ENCODE measurements around the gene RHOG.
A peak's percentile ranks its signal among the peaks of the same experiment; 100 is the strongest.
"Not testable (repeated sequence)": the region's sequence is repeated elsewhere in the genome, so short reads cannot be mapped to it uniquely, and the experiment has no call there.

RHOG gene

DNA sequence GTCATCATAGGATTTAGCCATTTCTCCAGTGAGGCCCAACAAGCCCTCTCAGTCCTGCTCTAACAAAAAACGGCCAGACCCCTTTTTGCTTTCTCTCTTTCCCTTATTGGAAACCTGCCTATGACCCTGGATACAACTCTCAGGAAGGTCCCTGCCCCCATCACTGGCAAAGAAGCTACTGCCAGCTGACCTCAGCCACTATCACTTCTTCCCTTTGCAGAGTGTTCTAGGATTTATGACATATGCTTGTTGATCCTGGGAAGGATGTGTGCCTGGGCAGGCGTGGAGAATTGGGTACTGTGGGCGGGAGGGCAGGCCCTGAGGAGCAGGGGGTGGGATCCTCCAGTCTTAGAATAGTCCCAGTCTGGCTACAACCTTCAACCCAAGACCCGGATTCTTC is 24.9 kb downstream of the RHOG start:
- WGBS (ENCODE audit: insufficient coverage) = 83% methylated on average over 2 of the region's 4 CpGs
- POLR2A ChIA-PET = no interaction called here
- Histone ChIP-seq H3K27ac (ENCODE audit: insufficient read depth in 1 of 2, low read depth in 1 of 2, low read length in 2 of 2, poor library complexity in 1 of 2, severe bottlenecking in 2 of 2) (no peak overlapping the region), H3K9me3 (ENCODE audit: control extremely low read depth in 1 of 5, control insufficient read depth in 4 of 5, insufficient read depth in 2 of 5, low read depth in 1 of 5, low read length in 4 of 5) (no peaks in the 10 kb centered on the region), H3K4me1 (ENCODE audit: control extremely low read depth in 1 of 4, control insufficient read depth in 4 of 4, insufficient read depth in 4 of 4, low read length in 3 of 4) (peaks cover 0 to 10% (median 5%) of the 10 kb centered on the region in 4 experiments), H3K36me3 (ENCODE audit: control insufficient read depth in 4 of 4, insufficient read depth in 4 of 4, low read length in 3 of 4) (peaks cover 0 to 19% (median 7%) of the 10 kb centered on the region in 4 experiments), H3K27me3 (replicated peaks in 2 of 5; ENCODE audit: control insufficient read depth in 4 of 5, insufficient read depth in 5 of 5, low read length in 4 of 5) (no peaks in the 10 kb centered on the region), H3K4me3 (ENCODE audit: control insufficient read depth in 1 of 7, extremely low read depth in 1 of 7, insufficient read depth in 4 of 7, low read depth in 2 of 7, low read length in 6 of 7) (no peak overlapping the region)
- DNase-seq = no peak
- CTCF ChIA-PET = interaction anchor here (1.4 to 11.9 kb wide), 6 partner anchors 4 to 257 kb away, joined by 4 to 266 read pairs (median 72); partner anchors contain the start of genes PGAP2 and RHOG

DNA sequence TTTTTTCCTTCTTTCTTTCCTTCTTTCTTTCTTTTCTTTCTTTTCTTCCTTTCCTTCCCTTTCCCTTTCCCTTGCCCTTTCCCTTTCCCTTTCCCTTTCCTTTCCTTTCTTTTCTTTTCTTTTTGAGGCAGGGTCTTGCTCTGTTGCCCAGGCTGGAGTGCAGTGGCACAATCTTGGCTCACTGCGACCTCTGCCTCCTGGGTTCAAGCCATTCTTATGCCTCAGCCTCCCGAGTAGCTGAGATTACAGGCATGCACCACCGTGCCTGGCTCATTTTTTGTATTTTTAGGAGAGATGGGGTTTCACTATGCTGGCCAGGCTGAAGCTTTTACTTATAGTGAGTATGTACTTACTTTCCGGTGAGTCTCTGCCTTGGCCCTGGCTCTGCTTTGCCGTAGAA is 25.9 kb downstream of the RHOG start:
- DNase-seq; H3K9me3 ChIP-seq (ENCODE audit: control extremely low read depth in 1 of 5, control insufficient read depth in 4 of 5, insufficient read depth in 2 of 5, low read depth in 1 of 5, low read length in 4 of 5); H3K4me3 ChIP-seq (ENCODE audit: control insufficient read depth in 1 of 7, extremely low read depth in 1 of 7, insufficient read depth in 4 of 7, low read depth in 2 of 7, low read length in 6 of 7); POLR2A ChIA-PET; H3K27me3 ChIP-seq (replicated peaks in 2 of 5; ENCODE audit: control insufficient read depth in 4 of 5, insufficient read depth in 5 of 5, low read length in 4 of 5); H3K4me1 ChIP-seq (ENCODE audit: control extremely low read depth in 1 of 4, control insufficient read depth in 4 of 4, insufficient read depth in 4 of 4, low read length in 3 of 4); H3K27ac ChIP-seq (ENCODE audit: insufficient read depth in 1 of 2, low read depth in 1 of 2, low read length in 2 of 2, poor library complexity in 1 of 2, severe bottlenecking in 2 of 2): not testable (repeated sequence)
- CTCF ChIA-PET = interaction anchor here (0.9 to 11.6 kb wide), 5 partner anchors 4 to 258 kb away, joined by 3 to 134 read pairs (median 17); partner anchors contain the start of gene PGAP2
- WGBS (ENCODE audit: insufficient coverage) = 100% methylated on average over 5 of the region's 5 CpGs
- peaks cover 0 to 23% (median 7%) of the 10 kb centered on the region in 4 experiments for H3K36me3 ChIP-seq (ENCODE audit: control insufficient read depth in 4 of 4, insufficient read depth in 4 of 4, low read length in 3 of 4)

DNA sequence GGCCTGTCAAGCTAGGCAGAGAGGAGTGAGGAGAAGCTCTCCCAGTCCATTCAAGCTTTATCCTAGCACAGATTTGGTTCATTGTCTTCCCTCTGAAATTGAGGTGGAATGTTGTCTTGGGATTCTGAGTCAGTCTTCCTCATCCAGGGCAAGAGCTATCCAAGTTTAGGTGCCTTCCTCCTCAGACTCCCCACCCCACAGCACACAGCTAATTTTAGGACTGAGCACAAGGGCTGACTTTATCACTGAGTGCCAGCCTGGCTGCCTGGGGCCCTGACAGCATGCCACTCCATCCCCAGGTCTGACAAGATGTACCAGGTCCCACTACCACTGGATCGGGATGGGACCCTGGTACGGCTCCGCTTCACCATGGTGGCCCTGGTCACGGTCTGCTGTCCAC is 29.8 kb downstream of the RHOG start:
- no peak overlapping the region for H3K4me3 ChIP-seq (ENCODE audit: control insufficient read depth in 1 of 7, extremely low read depth in 1 of 7, insufficient read depth in 4 of 7, low read depth in 2 of 7, low read length in 6 of 7)
- peaks cover 0 to 19% (median 12%) of the 10 kb centered on the region in 4 experiments for H3K4me1 ChIP-seq (ENCODE audit: control extremely low read depth in 1 of 4, control insufficient read depth in 4 of 4, insufficient read depth in 4 of 4, low read length in 3 of 4)
- H3K36me3 ChIP-seq (ENCODE audit: control insufficient read depth in 4 of 4, insufficient read depth in 4 of 4, low read length in 3 of 4) = peaks cover 0 to 15% (median 2%) of the 10 kb centered on the region in 4 experiments
- H3K27ac ChIP-seq (ENCODE audit: insufficient read depth in 1 of 2, low read depth in 1 of 2, low read length in 2 of 2, poor library complexity in 1 of 2, severe bottlenecking in 2 of 2) = no peak overlapping the region
- DNase-seq = no peak
- H3K9me3 ChIP-seq (ENCODE audit: control extremely low read depth in 1 of 5, control insufficient read depth in 4 of 5, insufficient read depth in 2 of 5, low read depth in 1 of 5, low read length in 4 of 5) = no peaks in the 10 kb centered on the region
- POLR2A ChIA-PET = no interaction called here
- no peaks in the 10 kb centered on the region for H3K27me3 ChIP-seq (replicated peaks in 2 of 5; ENCODE audit: control insufficient read depth in 4 of 5, insufficient read depth in 5 of 5, low read length in 4 of 5)
- 96% methylated on average over 4 of the region's 4 CpGs for WGBS (ENCODE audit: insufficient coverage)
- CTCF ChIA-PET = interaction anchor here (0.9 to 11.6 kb wide), 11 partner anchors 9 to 262 kb away, joined by 3 to 136 read pairs (median 34); partner anchors contain the start of genes NUP98 and RHOG

DNA sequence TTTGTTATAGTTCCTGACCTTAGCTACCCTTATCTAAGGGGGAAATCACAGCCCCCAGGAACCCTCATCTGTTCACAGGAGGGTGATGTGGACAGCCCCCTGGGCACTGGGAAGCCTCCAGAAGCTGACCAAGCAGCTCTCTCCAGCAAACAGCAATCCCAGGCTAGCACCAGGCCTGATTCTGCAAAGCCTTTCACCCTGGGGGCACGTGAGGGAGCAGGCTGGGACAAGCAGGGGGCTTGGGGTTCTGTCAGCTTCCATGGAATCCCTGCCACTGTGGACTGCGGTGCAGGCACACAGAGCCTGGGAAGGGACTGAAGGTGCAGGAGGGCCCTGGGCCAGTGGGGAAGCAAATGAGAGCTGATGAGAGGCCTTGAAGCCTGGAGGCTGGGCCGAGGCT is 30.3 kb downstream of the RHOG start:
- no peak overlapping the region for H3K4me3 ChIP-seq (ENCODE audit: control insufficient read depth in 1 of 7, extremely low read depth in 1 of 7, insufficient read depth in 4 of 7, low read depth in 2 of 7, low read length in 6 of 7)
- POLR2A ChIA-PET = no interaction called here

DNA sequence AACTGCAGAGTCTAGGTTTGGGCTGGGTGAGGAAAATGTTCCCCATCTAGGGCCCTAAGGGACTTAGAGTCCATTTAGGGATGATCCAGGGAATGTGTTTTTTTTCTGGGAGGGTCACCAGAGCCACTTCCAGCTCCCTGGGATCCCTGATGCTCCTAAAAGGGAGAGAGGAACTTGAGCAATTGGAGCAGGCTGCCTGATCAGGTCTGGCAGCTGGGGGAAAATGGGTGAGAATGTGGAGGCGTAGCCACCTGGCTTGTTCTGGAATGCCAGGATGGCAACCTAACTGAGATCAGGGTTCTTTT is 31.2 kb downstream of the RHOG start:
- 100% methylated on average over 1 of the region's 1 CpG for WGBS (ENCODE audit: insufficient coverage)
- POLR2A ChIA-PET = interaction anchor here (0.6 to 1.3 kb wide), 2 partner anchors 21 to 24 kb away, joined by 3 read pairs; no protein-coding TSS in a partner anchor
- DNase-seq = no peak

More for the DNA sequence above, 30.3 kb downstream of the RHOG start:
- Histone ChIP-seq H3K9me3 (ENCODE audit: control extremely low read depth in 1 of 5, control insufficient read depth in 4 of 5, insufficient read depth in 2 of 5, low read depth in 1 of 5, low read length in 4 of 5) (no peaks in the 10 kb centered on the region), H3K36me3 (ENCODE audit: control insufficient read depth in 4 of 4, insufficient read depth in 4 of 4, low read length in 3 of 4) (peaks cover 0 to 13% (median 2%) of the 10 kb centered on the region in 4 experiments), H3K27me3 (replicated peaks in 2 of 5; ENCODE audit: control insufficient read depth in 4 of 5, insufficient read depth in 5 of 5, low read length in 4 of 5) (no peaks in the 10 kb centered on the region), H3K27ac (ENCODE audit: insufficient read depth in 1 of 2, low read depth in 1 of 2, low read length in 2 of 2, poor library complexity in 1 of 2, severe bottlenecking in 2 of 2) (no peak overlapping the region), H3K4me1 (ENCODE audit: control extremely low read depth in 1 of 4, control insufficient read depth in 4 of 4, insufficient read depth in 4 of 4, low read length in 3 of 4) (peaks cover 0 to 19% (median 12%) of the 10 kb centered on the region in 4 experiments)
- WGBS (ENCODE audit: insufficient coverage) = 97% methylated on average over 3 of the region's 3 CpGs
- DNase-seq = no peak
- CTCF ChIA-PET = interaction anchor here (0.9 to 11.6 kb wide), 12 partner anchors 10 to 263 kb away, joined by 3 to 136 read pairs (median 26); partner anchors contain the start of genes NUP98 and RHOG

DNA sequence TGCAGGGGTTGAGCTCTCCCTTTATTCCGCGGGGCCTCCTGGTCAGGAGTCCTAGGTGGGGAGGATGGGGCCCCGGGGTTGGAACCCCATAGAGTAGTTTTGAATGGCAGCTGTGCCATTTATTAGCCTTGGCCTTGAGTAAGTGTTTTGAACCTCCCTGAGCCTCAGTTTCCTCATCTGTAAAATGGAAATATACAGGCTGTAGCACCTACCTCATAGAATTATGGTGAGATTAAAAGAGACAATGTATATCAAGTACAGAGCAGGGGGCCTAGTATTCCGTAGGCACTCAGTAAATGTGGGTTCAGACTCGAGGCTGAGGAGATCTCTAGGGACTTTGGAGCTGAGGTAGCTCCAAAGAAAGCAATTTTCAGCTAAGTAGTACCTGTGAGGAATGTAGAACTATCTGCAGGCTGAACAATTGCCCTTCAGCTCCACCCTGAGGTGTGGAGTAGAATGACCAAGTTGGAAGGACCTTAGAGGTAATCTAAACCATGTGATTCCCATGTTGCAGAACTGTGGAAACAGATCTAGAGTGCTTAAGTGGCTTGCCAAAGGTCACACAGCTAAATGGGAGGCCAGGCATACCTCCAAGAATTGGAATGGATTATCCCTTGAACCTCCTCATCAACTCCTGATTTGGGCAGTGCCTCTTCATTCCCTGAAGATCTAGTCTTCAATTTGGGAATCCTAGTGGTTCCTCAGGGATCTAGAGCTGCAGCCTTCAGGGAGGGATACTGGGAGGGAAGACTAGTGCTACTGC is 31.7 kb downstream of the RHOG start:
- WGBS (ENCODE audit: insufficient coverage) = 9% methylated on average over 2 of the region's 5 CpGs

More for the DNA sequence above, 31.2 kb downstream of the RHOG start:
- peaks cover 0 to 19% (median 12%) of the 10 kb centered on the region in 4 experiments for H3K4me1 ChIP-seq (ENCODE audit: control extremely low read depth in 1 of 4, control insufficient read depth in 4 of 4, insufficient read depth in 4 of 4, low read length in 3 of 4)
- no peaks in the 10 kb centered on the region for H3K9me3 ChIP-seq (ENCODE audit: control extremely low read depth in 1 of 5, control insufficient read depth in 4 of 5, insufficient read depth in 2 of 5, low read depth in 1 of 5, low read length in 4 of 5)
- H3K36me3 ChIP-seq (ENCODE audit: control insufficient read depth in 4 of 4, insufficient read depth in 4 of 4, low read length in 3 of 4) = peaks cover 0 to 12% (median 2%) of the 10 kb centered on the region in 4 experiments
- CTCF ChIA-PET = interaction anchor here (0.6 to 11.6 kb wide), 22 partner anchors 11 to 273 kb away, joined by 3 to 136 read pairs (median 6); partner anchors contain the start of genes NUP98, RHOG and STIM1
- H3K4me3 ChIP-seq (ENCODE audit: control insufficient read depth in 1 of 7, extremely low read depth in 1 of 7, insufficient read depth in 4 of 7, low read depth in 2 of 7, low read length in 6 of 7) = peak overlapping the region in 1 of 7 experiments; percentile 90
- no peaks in the 10 kb centered on the region for H3K27me3 ChIP-seq (replicated peaks in 2 of 5; ENCODE audit: control insufficient read depth in 4 of 5, insufficient read depth in 5 of 5, low read length in 4 of 5)
- H3K27ac ChIP-seq (ENCODE audit: insufficient read depth in 1 of 2, low read depth in 1 of 2, low read length in 2 of 2, poor library complexity in 1 of 2, severe bottlenecking in 2 of 2) = no peak overlapping the region

More for the DNA sequence above, 31.7 kb downstream of the RHOG start:
- Histone ChIP-seq H3K36me3 (ENCODE audit: control insufficient read depth in 4 of 4, insufficient read depth in 4 of 4, low read length in 3 of 4) (peaks cover 0 to 12% (median 2%) of the 10 kb centered on the region in 4 experiments), H3K9me3 (ENCODE audit: control extremely low read depth in 1 of 5, control insufficient read depth in 4 of 5, insufficient read depth in 2 of 5, low read depth in 1 of 5, low read length in 4 of 5) (no peaks in the 10 kb centered on the region), H3K4me3 (ENCODE audit: control insufficient read depth in 1 of 7, extremely low read depth in 1 of 7, insufficient read depth in 4 of 7, low read depth in 2 of 7, low read length in 6 of 7) (peak overlapping the region; percentile 71 to 98 (median 91)), H3K27ac (ENCODE audit: insufficient read depth in 1 of 2, low read depth in 1 of 2, low read length in 2 of 2, poor library complexity in 1 of 2, severe bottlenecking in 2 of 2) (peak overlapping the region in 1 of 2 experiments; percentile 82), H3K4me1 (ENCODE audit: control extremely low read depth in 1 of 4, control insufficient read depth in 4 of 4, insufficient read depth in 4 of 4, low read length in 3 of 4) (peaks cover 0 to 19% (median 12%) of the 10 kb centered on the region in 4 experiments), H3K27me3 (replicated peaks in 2 of 5; ENCODE audit: control insufficient read depth in 4 of 5, insufficient read depth in 5 of 5, low read length in 4 of 5) (no peaks in the 10 kb centered on the region)
- POLR2A ChIA-PET = interaction anchor here (0.6 to 2.2 kb wide), 3 partner anchors 13 to 24 kb away, joined by 3 to 9 read pairs (median 3); no protein-coding TSS in a partner anchor
- CTCF ChIA-PET = interaction anchor here (0.6 to 11.6 kb wide), 25 partner anchors 11 to 274 kb away, joined by 3 to 136 read pairs (median 5); partner anchors contain the start of genes NUP98, RHOG and STIM1
- peak; percentile 75 to 90 (median 89) for DNase-seq
